Stimulated activated CD4-positive, alpha-beta T cell treated with anti-CD3 and anti-CD28 coated beads, TNF-alpha, amount 100 ng/mL, for 1 hour (primary cell): ENCODE data around the gene FNDC11.

Experiments used
- DNase-seq, 3 donors: peaks; one replicate each; pipeline ENCODE4 v3.0.0-alpha.2; 2020; ENCODE audit warnings: low read depth in 3 of 3, low spot score in 1 of 3

The FNDC11 gene

DNA sequence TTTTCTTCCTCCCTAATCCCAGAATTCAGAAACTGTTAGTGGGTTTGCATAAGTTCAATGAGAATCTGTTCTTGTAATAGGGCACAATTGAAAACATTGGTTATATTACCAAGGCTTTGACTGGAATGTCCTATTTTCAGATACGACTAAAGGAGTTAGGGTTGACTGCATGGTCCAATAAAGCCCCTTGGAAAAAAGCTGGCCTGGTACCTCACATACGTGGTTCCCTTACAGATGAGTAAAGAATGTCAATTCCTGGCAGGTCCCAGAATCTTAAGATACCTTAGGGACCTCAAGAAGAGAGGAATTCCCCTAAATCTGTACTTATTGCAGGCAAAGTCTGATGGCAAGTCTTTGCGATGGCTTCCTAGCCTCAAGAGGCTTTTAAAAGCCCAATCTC is 28.8 kb upstream of the FNDC11 start:
- DNase-seq: no peak

DNA sequence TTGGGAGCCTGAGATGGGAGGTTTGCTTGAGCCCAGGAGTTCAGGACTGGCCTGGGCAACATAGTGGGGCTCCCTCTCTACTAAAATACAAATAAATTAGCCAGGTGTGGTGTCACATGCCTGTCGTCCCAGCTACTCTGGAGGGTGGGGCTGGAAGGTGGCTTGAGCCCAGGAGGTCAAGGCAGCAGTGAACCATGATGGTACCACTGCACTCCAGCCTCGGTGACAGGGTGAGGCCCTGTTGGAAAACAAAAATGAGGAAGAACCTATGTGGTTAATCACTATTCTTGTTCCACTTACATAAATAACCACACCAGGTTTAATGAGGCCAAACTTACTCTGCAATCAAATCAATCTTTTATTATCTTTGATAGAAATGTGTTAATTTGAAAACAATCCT is 28.0 kb upstream of the FNDC11 start:
- DNase-seq: no peak

DNA sequence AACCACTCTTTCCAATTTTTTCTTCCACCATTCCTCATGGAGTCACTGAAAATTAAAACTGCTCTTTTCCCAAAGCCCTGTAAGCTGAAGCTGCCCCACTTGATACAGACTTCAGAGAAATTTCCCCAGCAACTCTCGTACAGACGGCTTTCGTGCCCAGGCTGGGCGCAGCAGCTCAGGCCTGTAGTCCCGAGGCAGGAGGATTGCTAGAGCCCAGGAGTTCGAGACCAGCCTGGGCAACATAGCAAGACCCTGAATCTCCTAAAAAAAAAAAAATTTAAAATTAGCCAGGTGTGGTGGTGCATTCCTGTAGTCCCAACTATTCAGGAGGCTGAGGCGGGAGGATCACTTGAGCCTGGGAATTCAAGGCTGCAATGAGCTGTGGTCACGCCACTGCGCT is 26.8 kb upstream of the FNDC11 start:
- DNase-seq: no peak

DNA sequence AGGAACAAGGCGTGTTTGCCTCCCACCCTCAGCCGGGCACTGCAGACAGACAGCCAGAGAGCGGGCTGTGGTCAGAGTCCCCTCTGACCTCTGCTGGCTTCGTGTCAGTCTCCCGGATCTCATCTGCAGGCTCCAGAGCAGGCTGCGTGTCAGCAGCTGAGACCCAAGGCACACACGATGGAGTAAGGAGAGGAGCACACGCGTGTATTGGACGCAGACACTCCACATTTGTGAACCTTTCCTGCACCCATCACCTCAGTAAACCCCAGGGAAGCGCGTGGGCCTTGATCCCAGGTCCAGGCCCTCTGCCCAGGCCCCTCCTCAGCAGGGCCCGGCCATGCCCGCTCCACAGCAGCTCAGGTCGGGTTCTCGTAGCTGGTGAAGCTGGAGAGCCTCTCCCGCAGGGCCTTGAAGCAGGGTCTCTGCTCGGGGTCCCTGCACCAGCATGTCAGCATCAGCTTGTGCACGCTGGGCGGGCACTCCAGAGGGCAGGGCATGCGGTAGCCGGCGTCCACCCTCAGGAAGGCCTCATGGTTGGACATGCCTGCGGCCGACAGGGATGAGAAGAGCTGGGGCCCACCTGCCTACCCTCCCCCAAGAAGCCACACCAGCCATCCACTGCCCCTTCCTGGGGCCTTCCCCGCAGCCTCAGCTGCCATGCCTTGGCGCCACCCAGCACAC is 24.6 kb upstream of the FNDC11 start:
- DNase-seq: no peak

DNA sequence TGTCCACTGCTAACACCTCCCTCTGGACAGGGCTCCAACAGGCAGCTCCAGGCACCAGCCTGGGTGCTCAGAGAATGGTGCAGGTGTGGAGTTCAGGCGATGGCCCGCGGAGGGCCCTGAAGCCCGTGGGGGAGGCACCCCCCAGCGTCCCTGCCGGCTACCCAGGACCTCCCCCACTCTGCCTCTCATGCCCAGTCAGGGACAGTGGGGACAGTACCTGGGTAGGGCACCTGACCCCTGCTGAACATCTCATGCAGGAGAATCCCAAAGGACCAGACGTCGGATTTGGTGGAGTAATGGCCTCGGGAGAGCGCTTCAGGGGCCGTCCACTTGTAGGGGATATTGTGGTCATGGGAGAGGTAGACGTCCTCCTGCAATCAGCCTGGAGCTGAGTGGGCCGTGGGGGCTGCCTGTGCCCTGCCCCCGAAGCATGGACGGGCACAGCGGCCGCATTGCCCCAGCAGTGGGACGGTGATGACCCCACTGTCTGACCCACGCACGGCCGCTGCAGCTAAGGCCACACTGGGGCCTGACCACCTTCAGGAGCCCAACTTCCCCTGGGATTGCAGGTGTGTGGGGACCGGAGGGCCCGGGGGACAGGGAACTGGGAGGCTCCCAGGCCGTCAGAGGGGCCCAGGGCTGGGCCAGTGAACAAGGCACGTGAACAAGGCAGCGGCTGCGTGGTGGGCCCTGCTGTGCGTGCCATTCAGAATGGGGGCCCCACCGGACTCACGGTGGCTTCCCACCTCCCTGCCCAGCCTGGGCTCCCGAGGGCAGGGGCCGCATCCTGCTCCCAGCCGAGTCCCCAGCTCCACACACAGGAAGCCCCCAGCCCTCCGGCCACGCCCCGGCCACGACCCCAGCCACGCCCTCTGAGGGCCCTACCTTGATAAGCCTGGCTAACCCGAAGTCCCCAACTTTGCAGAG is 23.8 kb upstream of the FNDC11 start:
- DNase-seq: no peak

DNA sequence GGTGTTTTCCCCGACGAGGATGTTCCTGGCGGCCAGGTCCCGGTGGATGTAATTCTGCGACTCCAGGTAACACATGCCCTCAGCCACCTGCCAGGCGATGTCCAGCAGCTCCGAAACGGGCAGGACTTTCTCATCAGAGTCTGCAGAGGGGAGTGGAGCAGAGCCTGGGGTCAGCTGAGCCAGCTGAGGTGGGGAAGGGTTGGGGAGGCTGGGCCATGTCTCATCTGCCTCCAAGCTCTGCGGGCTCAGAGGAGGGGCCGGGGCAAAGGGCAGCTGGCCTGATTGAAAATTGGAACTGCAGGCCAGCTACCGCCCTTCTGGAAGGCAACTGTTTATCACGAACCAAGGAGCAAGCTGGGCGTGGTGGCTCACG is 23.2 kb upstream of the FNDC11 start:
- no peak for DNase-seq

DNA sequence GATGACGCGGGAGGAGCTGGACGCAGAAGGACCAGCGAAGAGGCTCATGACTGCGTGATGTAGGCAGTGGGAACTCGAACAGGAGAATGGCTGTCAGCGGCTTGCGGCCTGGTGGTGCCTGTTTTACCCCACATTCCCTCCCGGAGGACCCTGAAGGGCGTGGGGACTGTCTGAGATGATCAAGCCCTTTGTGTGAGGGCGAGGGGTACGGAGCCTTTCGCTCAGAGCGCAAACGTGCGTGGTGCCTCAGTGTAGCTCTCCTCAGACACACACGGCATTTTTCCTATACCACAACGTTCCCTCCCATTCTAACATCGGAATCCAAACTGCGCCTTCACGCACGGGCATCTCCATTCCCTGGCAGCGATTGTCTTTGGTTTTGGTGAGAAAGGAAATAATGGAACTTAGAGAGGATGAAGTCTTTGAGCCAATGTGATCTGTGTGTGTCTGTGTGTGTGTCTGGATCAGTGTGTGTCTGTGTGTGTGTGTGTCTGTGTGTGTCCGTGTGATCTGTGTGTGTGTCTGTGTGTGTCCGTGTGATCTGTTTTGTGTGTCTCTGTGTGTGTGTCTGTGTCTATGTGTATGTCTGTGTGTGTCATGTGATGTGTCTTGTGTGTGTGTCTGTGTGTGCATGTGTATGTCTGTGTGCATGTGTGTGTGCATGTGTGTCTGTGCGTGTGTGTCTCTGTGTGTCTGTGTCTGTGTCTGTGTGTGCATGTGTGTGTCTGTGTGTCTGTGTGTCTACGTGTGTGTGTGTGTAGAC is 22.1 kb upstream of the FNDC11 start:
- no peak for DNase-seq

DNA sequence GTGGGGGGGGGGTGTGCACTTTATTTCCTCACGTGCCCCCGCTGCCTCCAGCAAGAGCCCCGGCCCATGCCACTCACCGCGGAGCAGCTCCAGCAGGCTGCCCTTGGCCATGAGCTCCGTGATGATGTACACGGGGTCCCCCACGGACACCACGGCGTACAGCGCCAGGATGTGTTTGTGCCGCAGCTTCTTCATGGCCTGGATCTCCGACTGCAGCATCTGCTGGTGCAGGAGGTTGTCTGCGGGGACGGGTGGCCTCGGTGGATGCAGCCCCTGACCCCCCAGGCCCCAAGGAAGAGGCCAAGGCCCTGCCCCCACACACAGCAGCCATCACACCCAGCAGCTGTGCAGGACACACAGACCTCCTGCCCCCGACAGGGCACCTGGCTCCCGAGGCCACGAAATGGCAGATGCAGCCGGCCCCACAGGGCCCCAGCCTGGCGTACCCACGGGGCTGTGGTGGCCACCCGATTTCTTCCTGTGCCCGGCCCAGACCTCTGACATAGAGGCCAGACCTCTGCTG is 21.4 kb upstream of the FNDC11 start:
- DNase-seq: no peak

DNA sequence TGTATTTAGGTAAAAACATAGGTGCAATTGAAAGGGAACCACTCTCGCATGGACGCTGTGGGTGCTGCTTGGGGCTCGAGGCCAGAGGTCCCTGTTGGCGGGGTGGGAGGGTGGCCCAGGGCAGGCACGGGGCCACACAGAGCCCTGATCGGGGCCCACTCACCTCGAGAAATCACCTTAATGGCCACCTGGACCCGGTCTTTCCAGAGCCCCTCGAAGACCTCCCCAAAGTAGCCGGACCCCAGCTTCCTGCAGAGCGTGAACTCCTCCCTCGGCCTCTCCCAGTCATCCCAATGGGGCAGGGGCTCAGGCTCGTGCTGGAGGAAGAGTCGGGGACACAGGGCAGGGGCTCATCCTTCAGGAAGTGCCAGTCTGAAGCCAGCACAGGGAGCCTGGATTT is 20.6 kb upstream of the FNDC11 start:
- no peak for DNase-seq

DNA sequence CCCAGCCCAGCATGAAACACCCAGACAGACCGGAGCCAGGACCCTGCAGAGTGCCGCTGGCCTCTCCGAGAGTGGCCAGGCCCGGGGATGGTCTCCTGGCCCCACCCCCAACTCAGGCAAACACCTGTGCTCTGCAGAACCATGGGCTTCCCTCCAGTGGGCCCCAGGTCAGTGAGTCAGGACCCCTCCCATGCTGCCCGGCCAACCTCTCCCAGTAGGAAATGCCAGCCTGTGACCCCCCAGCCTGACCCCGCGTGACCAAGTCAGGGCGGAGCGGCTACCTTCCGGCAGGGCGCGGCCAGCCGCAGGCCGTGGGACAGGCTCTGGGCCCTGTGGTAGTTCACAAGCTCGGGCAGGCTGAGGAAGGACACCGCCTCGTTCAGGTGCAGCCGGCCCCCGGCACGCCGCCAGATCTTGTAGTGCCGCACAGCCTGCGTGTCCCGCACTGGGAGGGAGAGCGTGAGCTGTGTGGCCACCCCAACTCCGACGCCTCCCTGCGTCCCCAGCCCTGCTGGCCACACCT is 20.0 kb upstream of the FNDC11 start:
- no peak for DNase-seq

DNA sequence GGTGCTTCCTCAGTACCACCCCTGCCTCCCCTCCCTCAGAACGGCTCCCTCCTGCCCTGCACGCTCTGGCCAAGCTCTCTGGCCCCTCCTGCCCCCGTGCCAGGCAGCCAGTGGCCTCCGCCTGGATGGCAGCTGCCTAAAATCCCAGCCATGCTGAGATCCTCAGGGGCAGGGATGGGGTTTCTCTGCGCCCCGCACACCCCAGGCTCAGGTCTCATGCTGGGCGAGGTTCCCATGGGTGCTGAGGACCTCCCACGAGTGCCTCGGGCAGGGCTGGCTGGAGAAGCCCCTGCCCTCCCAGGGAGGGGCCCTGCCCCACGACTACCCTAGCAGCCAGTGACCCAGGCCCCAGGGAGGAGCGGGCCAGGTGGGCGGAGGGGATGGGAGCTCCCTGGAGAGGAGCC is 19.5 kb upstream of the FNDC11 start:
- no peak for DNase-seq

DNA sequence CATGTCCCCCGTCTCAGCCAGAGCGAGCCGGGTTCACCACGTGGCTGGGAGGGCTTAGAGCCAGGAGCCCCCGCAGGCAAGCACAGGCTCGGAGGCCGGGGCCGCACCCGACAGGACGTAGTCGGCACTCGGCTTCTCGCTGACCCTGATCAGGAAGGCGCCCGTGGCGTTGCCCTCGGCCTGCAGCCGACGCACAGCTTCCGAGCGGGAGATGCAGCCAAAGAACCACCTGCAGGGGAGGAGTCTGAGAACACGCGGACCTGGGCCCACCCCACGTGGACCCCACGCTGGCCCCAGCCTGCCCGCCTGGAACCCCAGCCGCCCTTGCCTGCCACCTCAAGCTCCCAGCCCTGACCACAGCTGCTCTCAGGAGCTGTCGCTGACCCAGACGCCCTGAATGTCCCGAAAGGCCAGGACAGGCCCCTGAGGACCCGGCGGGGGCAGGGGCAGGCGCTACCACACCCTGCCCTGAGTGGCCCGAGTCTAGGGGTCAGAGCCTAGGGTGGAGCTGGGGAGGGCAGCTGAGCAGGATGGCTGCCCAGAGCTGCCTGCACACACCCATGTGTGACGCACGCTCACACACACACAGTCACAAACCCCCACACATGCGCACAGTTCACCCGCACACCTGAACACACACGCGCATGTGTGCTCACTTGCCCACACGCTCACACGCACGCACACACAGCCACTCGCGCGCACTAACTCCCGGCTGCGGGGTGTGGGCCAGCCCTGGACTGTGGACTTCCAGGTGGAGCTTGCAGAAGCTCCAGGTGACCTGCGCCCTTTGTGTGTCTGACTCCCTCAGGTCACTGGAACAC is 18.9 kb upstream of the FNDC11 start:
- DNase-seq: no peak

DNA sequence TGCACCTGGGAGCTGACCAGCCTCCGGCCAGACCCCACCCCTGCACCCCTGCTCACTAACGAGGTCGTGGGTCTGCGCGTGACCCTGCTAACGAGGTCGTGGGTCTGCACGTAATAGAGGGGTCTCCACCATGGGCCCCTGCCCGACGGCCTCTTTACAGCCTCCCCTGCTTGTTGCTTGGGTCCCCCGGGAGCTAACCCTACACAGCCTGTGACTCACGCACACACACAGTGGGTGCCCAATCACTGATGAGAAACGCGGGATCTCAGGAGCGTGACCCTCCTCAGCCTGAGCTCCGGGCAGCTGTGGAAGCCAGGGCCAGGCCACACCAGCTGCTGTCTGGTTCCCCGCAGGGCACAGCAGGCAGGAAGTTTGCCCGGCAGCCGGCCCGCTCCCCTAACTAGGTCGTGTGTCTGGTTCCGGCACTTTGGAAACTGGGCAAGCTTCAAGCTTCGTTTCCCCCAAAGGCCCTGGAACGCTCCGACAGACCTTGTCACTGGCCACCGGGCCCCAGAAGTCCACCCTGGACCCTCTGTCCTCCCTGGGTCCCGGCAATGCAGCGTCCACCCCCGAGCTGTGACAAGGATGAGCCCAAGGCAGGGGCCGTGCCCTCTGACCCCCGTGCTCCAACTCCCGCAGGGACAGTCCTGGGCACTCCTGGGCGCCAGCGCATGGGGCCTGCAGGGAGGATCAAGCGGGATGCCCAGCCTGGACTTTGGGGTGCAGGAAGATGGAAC is 17.6 kb upstream of the FNDC11 start:
- DNase-seq: no peak

DNA sequence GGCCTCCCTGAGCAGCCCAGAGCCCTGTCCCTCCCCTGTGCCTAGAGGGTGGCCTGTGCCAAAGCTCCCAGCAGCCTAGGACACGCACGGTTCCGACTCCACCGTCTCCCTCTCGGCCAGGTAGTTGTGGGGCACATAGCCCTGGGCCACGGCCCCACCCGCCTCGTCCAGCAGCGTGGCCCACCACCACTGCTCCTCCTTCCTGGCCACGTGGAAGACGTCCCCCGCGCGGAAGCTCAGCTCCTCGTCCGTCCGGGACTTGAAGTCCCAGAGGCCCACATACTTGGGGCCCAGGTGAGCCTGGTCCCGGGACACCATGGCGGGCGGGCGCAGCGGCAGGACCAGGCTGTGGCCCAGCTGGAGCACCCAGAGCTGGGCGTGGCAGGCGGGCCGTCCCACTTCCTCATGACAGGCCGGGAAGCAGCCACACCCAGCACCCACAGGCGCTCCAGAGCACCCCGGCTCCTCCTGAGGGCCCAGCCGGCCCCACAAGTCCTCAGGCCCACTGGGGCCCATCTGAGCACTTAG is 16.9 kb upstream of the FNDC11 start, which contains the start of gene PTK6:
Gene PTK6, minus strand, starts transcription at position 380 of the 528 bp plus-strand sequence. Its CDS starts 62 bp downstream, at position 318.
- DNase-seq: no peak

DNA sequence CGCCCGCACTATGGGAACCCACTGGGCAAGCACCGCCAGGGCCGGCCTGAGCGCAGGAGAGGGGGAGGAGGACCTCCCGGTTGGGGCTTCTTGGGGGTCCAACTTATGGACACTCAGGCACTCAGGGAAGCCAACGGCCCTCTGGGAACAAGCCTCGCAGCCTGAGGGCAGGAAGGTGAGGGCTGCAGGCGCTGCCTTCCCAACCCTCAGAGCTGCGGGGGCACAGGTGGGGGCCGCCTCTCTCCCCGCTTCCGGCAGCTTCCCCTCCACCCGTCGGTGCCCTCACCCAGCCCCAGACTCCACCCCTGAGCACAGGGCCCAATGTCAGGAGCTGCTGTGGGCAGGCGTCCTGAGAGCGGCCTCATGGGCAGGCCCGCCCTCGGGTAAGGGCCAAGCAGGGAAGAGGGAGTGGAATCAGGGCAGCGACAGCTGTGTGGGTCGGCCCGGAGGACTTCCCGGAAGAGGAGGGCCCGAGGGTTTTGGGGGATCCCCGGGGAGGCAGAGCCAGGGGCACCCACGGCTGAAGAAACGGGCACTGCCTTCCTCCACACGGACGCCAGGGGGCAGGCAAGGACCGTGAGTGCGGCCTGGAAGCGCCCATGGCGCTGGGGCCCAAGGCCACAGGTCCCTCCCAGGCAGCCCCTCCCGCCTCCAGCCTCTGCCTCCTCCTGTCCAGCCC is 16.3 kb upstream of the FNDC11 start:
- DNase-seq: peak; percentile 83 to 91 (median 86)

DNA sequence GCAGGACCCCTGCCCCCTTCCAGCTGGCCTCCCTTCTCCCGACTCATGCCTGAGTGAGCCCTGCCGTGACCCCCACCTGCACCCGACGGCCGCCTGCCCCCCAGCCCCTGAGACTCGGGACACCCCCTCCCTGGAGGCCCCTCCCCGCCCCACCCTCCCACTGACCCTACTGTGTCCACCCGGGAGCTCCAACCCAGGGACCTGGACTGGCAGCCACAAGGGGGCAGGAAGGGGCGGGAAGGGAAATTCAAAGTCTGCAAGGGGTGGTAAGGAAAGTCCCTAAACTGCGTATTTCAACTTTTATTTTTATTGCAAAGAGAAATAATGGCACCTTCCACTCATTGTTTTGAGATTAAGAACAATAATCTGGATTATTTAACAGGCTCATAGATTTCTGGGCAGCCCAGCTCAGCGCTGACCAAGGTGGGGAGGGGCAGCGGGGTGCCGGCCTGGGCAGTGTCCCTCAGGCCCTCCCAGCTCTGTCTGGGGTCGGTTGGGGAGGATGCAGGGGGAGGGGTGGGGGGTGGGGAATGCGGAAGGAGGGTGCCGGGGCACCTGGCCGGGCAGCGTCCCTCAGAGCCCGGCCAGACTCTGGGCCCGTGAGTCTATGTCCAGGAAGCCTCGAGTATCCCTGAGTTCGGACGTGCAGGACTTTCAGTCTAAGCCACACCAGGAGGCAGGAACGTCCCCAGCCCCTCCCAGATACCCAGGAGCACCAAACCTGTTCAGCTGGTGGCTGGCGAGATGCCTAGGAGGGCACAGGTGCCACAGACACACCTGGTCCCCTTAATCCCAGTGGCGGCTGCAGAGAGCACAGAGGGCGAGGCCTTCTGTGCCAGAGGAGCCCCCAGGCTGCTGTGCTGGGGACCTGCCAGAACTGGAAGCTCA is 15.5 kb upstream of the FNDC11 start:
- no peak for DNase-seq

DNA sequence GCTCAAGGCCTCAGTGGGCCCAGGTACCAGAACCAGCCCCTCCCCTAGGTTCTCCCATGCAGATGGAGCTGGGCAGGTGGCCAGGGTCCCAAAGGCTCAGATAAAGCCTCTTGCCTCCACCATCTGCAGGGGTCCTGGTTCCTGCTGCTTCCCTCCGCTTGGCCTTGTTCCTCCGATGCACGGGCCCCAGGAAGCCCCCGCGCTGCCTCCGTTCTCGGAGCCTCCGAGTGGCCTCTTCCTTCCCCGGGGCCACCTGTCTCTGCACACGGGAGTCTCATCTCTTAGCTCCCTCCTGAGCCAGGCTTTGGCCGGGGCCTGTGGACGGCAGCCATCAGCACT is 14.9 kb upstream of the FNDC11 start:
- no peak for DNase-seq
